SK-N-SH (cell line): ENCODE data around the gene KIRREL2. TPM values are rescaled to one million over a fixed set of nuclear protein-coding genes. Genes with fewer than 3 reads are reported as not detected.

Source experiments
- CTCF ChIA-PET: fragments of 300-600, 350-600 bp; formaldehyde crosslinking; extraction: SDS; loops from one replicate; lab custom pipeline; 2021; lab: Yijun Ruan, JAX
- POLR2A ChIA-PET: fragments of 350-600 bp; sonication (Branson Sonifier 250); formaldehyde crosslinking; extraction: SDS; loops from one replicate; lab custom pipeline; 2020; ENCODE audit warnings: antibody characterized with exemption, inconsistent platforms; lab: Yijun Ruan, JAX
- DNase-seq: peaks from one replicate; pipeline ENCODE4 v3.0.0; 2012
- H2AFZ ChIP-seq: fragments of 200-600 bp; sonication (generic); 2 replicates; pipeline ENCODE4 v1.8.1; 2016; ENCODE audit warnings: antibody characterized with exemption, mild to moderate bottlenecking, low read depth
- H3F3A ChIP-seq: fragments of 200-600 bp; sonication (generic); replicated peaks from 2 replicates; pipeline ENCODE3; 2016; ENCODE audit warnings: antibody characterized with exemption, mild to moderate bottlenecking; ENCODE audit not compliant: insufficient read depth
- H3K27ac ChIP-seq, 2 experiments: fragments of 200-500 bp in 1 of 2; fragments of 200-600 bp in 1 of 2; sonication (Bioruptor generic) in 1 of 2; sonication (generic), shearing (Covaris generic) in 1 of 2; 2 replicates each; pipeline versions ENCODE4 v1.5.1 to v1.6.1; 2014 to 2016; ENCODE audit warnings: low read depth in 2 of 2, inconsistent platforms in 1 of 2, low read length in 1 of 2, mild to moderate bottlenecking in 1 of 2, mixed read lengths in 1 of 2
- H3K27me3 ChIP-seq: fragments of 200-600 bp; sonication (generic), shearing (Covaris generic); 2 replicates; pipeline ENCODE4 v1.6.1; 2016; ENCODE audit warnings: mixed run types; ENCODE audit not compliant: insufficient read depth
- H3K36me3 ChIP-seq, 2 experiments: fragments of 200-500 bp in 1 of 2; fragments of 200-600 bp in 1 of 2; sonication (Bioruptor generic) in 1 of 2; sonication (generic) in 1 of 2; replicated peaks in 1 of 2; 2 replicates each; pipeline versions ENCODE3 to v1.5.1; 2014 to 2016; ENCODE audit warnings: low read length in 1 of 2, mild to moderate bottlenecking in 1 of 2; ENCODE audit not compliant: insufficient read depth in 2 of 2, control insufficient read depth in 1 of 2
- H3K4me1 ChIP-seq, 2 experiments: fragments of 200-500 bp in 1 of 2; fragments of 200-600 bp in 1 of 2; sonication (Bioruptor generic) in 1 of 2; sonication (generic), shearing (Covaris generic) in 1 of 2; 2 replicates each; pipeline versions ENCODE4 v1.5.1 to v1.6.1; 2014 to 2016; ENCODE audit warnings: low read depth in 1 of 2, low read length in 1 of 2, mixed run types in 1 of 2; ENCODE audit not compliant: insufficient read depth in 2 of 2, control insufficient read depth in 1 of 2
- H3K4me2 ChIP-seq: fragments of 200-600 bp; sonication (generic), shearing (Covaris generic); 2 replicates; pipeline ENCODE4 v1.6.1; 2017; ENCODE audit warnings: mixed run types
- H3K4me3 ChIP-seq, 2 experiments: fragments of 200-500 bp in 1 of 2; fragments of 200-600 bp in 1 of 2; sonication (Bioruptor generic) in 1 of 2; sonication (generic), shearing (Covaris generic) in 1 of 2; 2 replicates each; pipeline versions ENCODE4 v1.5.1 to v1.8.1; 2014 to 2016; ENCODE audit warnings: low read depth in 2 of 2, inconsistent platforms in 1 of 2, low read length in 1 of 2, mild to moderate bottlenecking in 1 of 2, mixed read lengths in 1 of 2, moderate library complexity in 1 of 2
- H3K79me2 ChIP-seq: fragments of 200-600 bp; sonication (generic); 2 replicates; pipeline ENCODE4 v1.8.1; 2017; ENCODE audit warnings: mild to moderate bottlenecking; ENCODE audit not compliant: insufficient read depth
- H3K9ac ChIP-seq: fragments of 200-600 bp; sonication (generic); 2 replicates; pipeline ENCODE4 v1.6.1; 2017; ENCODE audit warnings: mixed run types
- H3K9me2 ChIP-seq: fragments of 200-600 bp; sonication (generic); 2 replicates; pipeline ENCODE4 v1.6.1; 2017; ENCODE audit warnings: mixed run types
- H3K9me3 ChIP-seq: fragments of 200-600 bp; sonication (generic); 2 replicates; pipeline ENCODE4 v1.6.1; 2017; ENCODE audit warnings: mixed run types, mild to moderate bottlenecking, moderate library complexity
- H4K20me1 ChIP-seq: fragments of 200-600 bp; sonication (generic); 2 replicates; pipeline ENCODE4 v1.6.1; 2017; ENCODE audit warnings: mild to moderate bottlenecking, mixed run types; ENCODE audit not compliant: insufficient read depth
- CHD2 ChIP-seq: fragments of 150-350 bp; IDR thresholded peaks from 2 replicates; pipeline ENCODE4 v1.6.1; 2018; ENCODE audit warnings: low read length; ENCODE audit not compliant: partially characterized antibody
- EP300 ChIP-seq, 2 experiments: IDR thresholded peaks; 2 replicates each; pipeline versions ENCODE4 v1.4.0 to v1.6.1; 2012; ENCODE audit warnings: borderline replicate concordance in 1 of 2, low read depth in 1 of 2, low read length in 1 of 2
- FOXJ3 ChIP-seq: sonication (generic); formaldehyde crosslinking; IDR thresholded peaks from 2 replicates; pipeline ENCODE4 v1.5.1; 2020; ENCODE audit warnings: mild to moderate bottlenecking, missing genetic modification reagents
- GATA2 ChIP-seq: sonication (generic); formaldehyde crosslinking; IDR thresholded peaks from 2 replicates; pipeline ENCODE4 v1.5.0; 2020; ENCODE audit warnings: mild to moderate bottlenecking, missing genetic modification reagents
- MEF2A ChIP-seq: IDR thresholded peaks from 2 replicates; pipeline ENCODE4 v1.4.0; 2012; ENCODE audit warnings: low read depth, borderline replicate concordance
- NFIC ChIP-seq: IDR thresholded peaks from 2 replicates; pipeline ENCODE4 v1.4.0; 2012; ENCODE audit warnings: borderline replicate concordance
- NRF1 ChIP-seq: IDR thresholded peaks from 2 replicates; pipeline ENCODE4 v1.6.1; 2012; ENCODE audit warnings: low read depth, mild to moderate bottlenecking, low read length
- POLR2AphosphoS5 ChIP-seq: IDR thresholded peaks from 2 replicates; pipeline ENCODE4 v1.6.1; 2012; ENCODE audit warnings: low read depth, low read length
- RFX5 ChIP-seq: IDR thresholded peaks from 2 replicates; pipeline ENCODE4 v1.6.1; 2012; ENCODE audit warnings: mild to moderate bottlenecking, improper control_type of control experiment, low read length
- SIN3A ChIP-seq: IDR thresholded peaks from 2 replicates; pipeline ENCODE4 v1.6.1; 2012; ENCODE audit warnings: low read depth, mild to moderate bottlenecking, low read length, moderate library complexity, borderline replicate concordance
- TAF1 ChIP-seq: IDR thresholded peaks from 2 replicates; pipeline ENCODE4 v1.6.1; 2012; ENCODE audit warnings: low read depth, mild to moderate bottlenecking, low read length, moderate library complexity, borderline replicate concordance
- YY1 ChIP-seq: IDR thresholded peaks from 2 replicates; pipeline ENCODE4 v1.4.0; 2012; ENCODE audit warnings: low read depth, mild to moderate bottlenecking
- WGBS: methylation state at CpG from one replicate; pipeline ENCODE4 v1.1.6; 2017; ENCODE audit warnings: low lambda C conversion rate; 5-methylcytosine and 5-hydroxymethylcytosine counted together
- polyA plus RNA-seq, 3 experiments: library from polyadenylated mRNA; depleted of rRNA; stranded (reverse); fragments of >200 nt; gene quantifications; 2 replicates each; pipeline ENCODE4 v1.2.3, GENCODE V29; 2012
- TF ChIP-seq, protein P1 (sequence below): fragments of 200-600 bp; sonication (generic); IDR thresholded peaks from 2 replicates; pipeline ENCODE4 v1.6.1; 2017; ENCODE audit warnings: antibody characterized with exemption, mild to moderate bottlenecking, moderate library complexity
- TF ChIP-seq, protein P2 (sequence below): IDR thresholded peaks from 2 replicates; pipeline ENCODE4 v1.4.0; 2012; ENCODE audit warnings: low read depth, borderline replicate concordance

KIRREL2 gene
- polyA plus RNA-seq, 1 of the 3 experiments (the other 2 are of a cell fraction) = 0.21 TPM

DNA sequence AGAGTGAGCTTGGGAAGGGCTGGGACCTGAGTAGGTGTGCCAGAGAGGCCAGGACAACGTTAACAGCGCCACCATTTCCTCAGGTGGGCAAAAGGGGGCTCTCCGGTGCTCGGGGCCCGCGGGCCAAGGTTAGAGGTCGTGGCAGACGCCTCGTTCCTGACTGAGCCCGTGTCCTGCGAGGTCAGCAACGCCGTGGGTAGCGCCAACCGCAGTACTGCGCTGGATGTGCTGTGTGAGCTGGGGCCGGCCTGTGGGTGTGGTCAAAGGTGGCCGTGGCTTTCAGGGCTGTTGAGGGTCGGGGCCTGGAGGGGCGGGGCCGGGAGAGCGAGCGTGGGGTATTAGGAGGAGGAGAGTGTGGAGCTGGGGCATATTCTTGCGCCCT lies 3.7 kb downstream of the KIRREL2 start:
- no peaks in the 10 kb centered on the region for H3K9me3 ChIP-seq
- no peaks in the 10 kb centered on the region for H3F3A ChIP-seq
- ChIA-PET POLR2A (no interaction called here), CTCF (interaction anchor here (1.0 to 1.2 kb wide), 2 partner anchors 10 to 11 kb away, joined by 3 to 5 read pairs; no protein-coding TSS in a partner anchor)
- H3K27ac ChIP-seq = no peak overlapping the region
- H3K79me2 ChIP-seq = no peaks in the 10 kb centered on the region
- H3K36me3 ChIP-seq = no peaks in the 10 kb centered on the region
- no peaks in the 10 kb centered on the region for H3K27me3 ChIP-seq
- peaks cover 0 to 11% of the 10 kb centered on the region in 2 experiments; a peak in 1 of 4 replicates for H3K4me1 ChIP-seq
- TF ChIP-seq TAF1 (no peak), GATA2 (CRISPR knock-in tag) (no peak), MEF2A (no peak), EP300 (IDR thresholded peaks at IDR 0.05; ENCODE audit: borderline replicate concordance in 1 of 2, low read depth in 1 of 2, low read length in 1 of 2) (no peak), NFIC (no peak), YY1 (no peak), FOXJ3 (CRISPR knock-in tag) (no peak), NRF1 (no peak), RFX5 (no peak), POLR2AphosphoS5 (no peak), SIN3A (no peak), CHD2 (no peak)
- TF ChIP-seq, protein P1, sequence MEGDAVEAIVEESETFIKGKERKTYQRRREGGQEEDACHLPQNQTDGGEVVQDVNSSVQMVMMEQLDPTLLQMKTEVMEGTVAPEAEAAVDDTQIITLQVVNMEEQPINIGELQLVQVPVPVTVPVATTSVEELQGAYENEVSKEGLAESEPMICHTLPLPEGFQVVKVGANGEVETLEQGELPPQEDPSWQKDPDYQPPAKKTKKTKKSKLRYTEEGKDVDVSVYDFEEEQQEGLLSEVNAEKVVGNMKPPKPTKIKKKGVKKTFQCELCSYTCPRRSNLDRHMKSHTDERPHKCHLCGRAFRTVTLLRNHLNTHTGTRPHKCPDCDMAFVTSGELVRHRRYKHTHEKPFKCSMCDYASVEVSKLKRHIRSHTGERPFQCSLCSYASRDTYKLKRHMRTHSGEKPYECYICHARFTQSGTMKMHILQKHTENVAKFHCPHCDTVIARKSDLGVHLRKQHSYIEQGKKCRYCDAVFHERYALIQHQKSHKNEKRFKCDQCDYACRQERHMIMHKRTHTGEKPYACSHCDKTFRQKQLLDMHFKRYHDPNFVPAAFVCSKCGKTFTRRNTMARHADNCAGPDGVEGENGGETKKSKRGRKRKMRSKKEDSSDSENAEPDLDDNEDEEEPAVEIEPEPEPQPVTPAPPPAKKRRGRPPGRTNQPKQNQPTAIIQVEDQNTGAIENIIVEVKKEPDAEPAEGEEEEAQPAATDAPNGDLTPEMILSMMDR = no peak
- TF ChIP-seq, protein P2, sequence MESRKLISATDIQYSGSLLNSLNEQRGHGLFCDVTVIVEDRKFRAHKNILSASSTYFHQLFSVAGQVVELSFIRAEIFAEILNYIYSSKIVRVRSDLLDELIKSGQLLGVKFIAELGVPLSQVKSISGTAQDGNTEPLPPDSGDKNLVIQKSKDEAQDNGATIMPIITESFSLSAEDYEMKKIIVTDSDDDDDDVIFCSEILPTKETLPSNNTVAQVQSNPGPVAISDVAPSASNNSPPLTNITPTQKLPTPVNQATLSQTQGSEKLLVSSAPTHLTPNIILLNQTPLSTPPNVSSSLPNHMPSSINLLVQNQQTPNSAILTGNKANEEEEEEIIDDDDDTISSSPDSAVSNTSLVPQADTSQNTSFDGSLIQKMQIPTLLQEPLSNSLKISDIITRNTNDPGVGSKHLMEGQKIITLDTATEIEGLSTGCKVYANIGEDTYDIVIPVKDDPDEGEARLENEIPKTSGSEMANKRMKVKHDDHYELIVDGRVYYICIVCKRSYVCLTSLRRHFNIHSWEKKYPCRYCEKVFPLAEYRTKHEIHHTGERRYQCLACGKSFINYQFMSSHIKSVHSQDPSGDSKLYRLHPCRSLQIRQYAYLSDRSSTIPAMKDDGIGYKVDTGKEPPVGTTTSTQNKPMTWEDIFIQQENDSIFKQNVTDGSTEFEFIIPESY = no peak
- WGBS = 77% methylated on average over 19 of the region's 24 CpGs
- no peaks in the 10 kb centered on the region for H4K20me1 ChIP-seq
- no peak overlapping the region for H2AFZ ChIP-seq
- H3K4me2 ChIP-seq = no peak overlapping the region
- no peaks in the 10 kb centered on the region for H3K9me2 ChIP-seq
- H3K4me3 ChIP-seq = no peak overlapping the region
- no peak for DNase-seq
- H3K9ac ChIP-seq = no peak overlapping the region
